Prostate gland (tissue), 2 donors: ENCODE data around the gene NINJ2. TPM values are rescaled to one million over a fixed set of nuclear protein-coding genes. Genes with fewer than 3 reads are reported as not detected.
A peak's percentile ranks its signal among the peaks of the same experiment; 100 is the strongest.

ENCODE experiments used
- DNase-seq: peaks from one replicate; pipeline ENCODE4 v3.0.0-alpha.2; 2019; ENCODE audit warnings: low spot score
- H3K27ac ChIP-seq, 2 donors: fragments of 200-600 bp; sonication (generic); 2 replicates each; pipeline ENCODE4 v1.5.1; 2017 to 2019
- H3K27me3 ChIP-seq: fragments of 200-600 bp; sonication (generic); replicated peaks from 2 replicates; pipeline ENCODE4 v1.5.1; 2019; ENCODE audit not compliant: insufficient read depth
- H3K36me3 ChIP-seq, 2 donors: fragments of 200-600 bp; sonication (generic); 1 replicate in 1 of 2; 2 replicates in 1 of 2; pipeline versions ENCODE4 v1.5.1 to v1.8.1; 2017 to 2019
- H3K4me1 ChIP-seq: fragments of 200-600 bp; sonication (generic); replicated peaks from 2 replicates; pipeline ENCODE4 v1.5.1; 2019
- H3K4me3 ChIP-seq, 2 donors: fragments of 200-600 bp; sonication (generic); 2 replicates each; pipeline ENCODE4 v1.5.1; 2017 to 2019
- H3K9me3 ChIP-seq: fragments of 200-600 bp; sonication (generic); 2 replicates; pipeline ENCODE4 v1.5.1; 2017
- POLR2A ChIP-seq: fragments of 450-650 bp; IDR thresholded peaks from one replicate; pipeline ENCODE4 v1.6.1; 2016; ENCODE audit warnings: antibody characterized with exemption, mild to moderate bottlenecking
- POLR2AphosphoS5 ChIP-seq: sonication (generic); formaldehyde crosslinking; IDR thresholded peaks from one replicate; pipeline ENCODE4 v1.6.1; 2017; ENCODE audit warnings: antibody characterized with exemption
- WGBS: methylation state at CpG from one replicate; pipeline ENCODE4 v1.1.5; 2018; 5-methylcytosine and 5-hydroxymethylcytosine counted together
- intact Hi-C: fragments of 100-400 bp; cut with DNase I; formaldehyde crosslinking; loops from one replicate; pipeline ENCODE4 v1.14.2; 2022
- total RNA-seq, 2 donors: library from RNA; depleted of rRNA; stranded (reverse); fragments of >200 nt; gene quantifications; one replicate each; pipeline ENCODE4 v1.1.0, GENCODE V29; 2016
- TF ChIP-seq, protein P1 (sequence below), 4 experiments: fragments of 200-600 bp in 2 of 4; fragments of 450-650 bp in 2 of 4; sonication (generic) in 2 of 4; IDR thresholded peaks; 1 replicate in 3 of 4; 2 replicates in 1 of 4; pipeline ENCODE4 v1.5.1; 2016 to 2019; ENCODE audit warnings: antibody characterized with exemption in 4 of 4, mild to moderate bottlenecking in 2 of 4, moderate library complexity in 2 of 4

The NINJ2 gene
- total RNA-seq, 2 donors from 2014 or later: 1.1 to 17.3 TPM

- no peaks in the 10 kb centered on the region for H3K36me3 ChIP-seq
- peak; percentile 15 for TF ChIP-seq POLR2AphosphoS5
- TF ChIP-seq, protein P1, sequence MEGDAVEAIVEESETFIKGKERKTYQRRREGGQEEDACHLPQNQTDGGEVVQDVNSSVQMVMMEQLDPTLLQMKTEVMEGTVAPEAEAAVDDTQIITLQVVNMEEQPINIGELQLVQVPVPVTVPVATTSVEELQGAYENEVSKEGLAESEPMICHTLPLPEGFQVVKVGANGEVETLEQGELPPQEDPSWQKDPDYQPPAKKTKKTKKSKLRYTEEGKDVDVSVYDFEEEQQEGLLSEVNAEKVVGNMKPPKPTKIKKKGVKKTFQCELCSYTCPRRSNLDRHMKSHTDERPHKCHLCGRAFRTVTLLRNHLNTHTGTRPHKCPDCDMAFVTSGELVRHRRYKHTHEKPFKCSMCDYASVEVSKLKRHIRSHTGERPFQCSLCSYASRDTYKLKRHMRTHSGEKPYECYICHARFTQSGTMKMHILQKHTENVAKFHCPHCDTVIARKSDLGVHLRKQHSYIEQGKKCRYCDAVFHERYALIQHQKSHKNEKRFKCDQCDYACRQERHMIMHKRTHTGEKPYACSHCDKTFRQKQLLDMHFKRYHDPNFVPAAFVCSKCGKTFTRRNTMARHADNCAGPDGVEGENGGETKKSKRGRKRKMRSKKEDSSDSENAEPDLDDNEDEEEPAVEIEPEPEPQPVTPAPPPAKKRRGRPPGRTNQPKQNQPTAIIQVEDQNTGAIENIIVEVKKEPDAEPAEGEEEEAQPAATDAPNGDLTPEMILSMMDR (IDR thresholded peaks at IDR 0.05): peak; percentile 93 to 99 (median 98)
- TF ChIP-seq POLR2A: no peak
- H3K4me1 ChIP-seq: no peaks in the 10 kb centered on the region
- 5% methylated on average over 39 of the region's 39 CpGs for WGBS
- no peaks in the 10 kb centered on the region for H3K9me3 ChIP-seq
- no peak overlapping the region for H3K27ac ChIP-seq
- no peaks in the 10 kb centered on the region for H3K27me3 ChIP-seq
- no peak overlapping the region for H3K4me3 ChIP-seq
- peak; percentile 33 for DNase-seq
- intact Hi-C loops: loop anchor here (10.0 kb wide), 1 partner anchor 1019 kb away; the partner anchor contains the start of gene FBXL14
Measured at GRCh38 chr12:575948-576614, 87.2 kb downstream of the NINJ2 start.

DNA sequence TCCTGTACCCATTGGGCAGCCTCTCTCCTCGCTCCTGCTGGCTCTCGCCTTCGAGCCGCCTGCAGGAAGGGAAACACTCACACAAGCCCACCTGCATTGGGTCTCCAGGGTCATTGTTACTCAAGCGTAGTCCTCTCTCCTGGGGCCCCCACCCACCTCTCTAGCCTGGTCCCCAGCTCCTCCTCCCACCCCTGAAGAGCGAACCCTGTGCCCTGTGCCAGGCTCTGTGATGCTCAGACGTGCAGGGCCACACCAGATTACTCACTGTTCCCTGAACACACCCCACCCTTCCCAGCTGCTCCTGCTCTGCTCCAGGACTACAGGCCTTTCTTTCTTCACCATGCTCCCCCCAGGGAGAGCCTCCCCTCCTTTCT is 88.1 kb downstream of the NINJ2 start:
- intact Hi-C loops: loop anchor here (10.0 kb wide), 1 partner anchor 1020 kb away; the partner anchor contains the start of gene FBXL14
- Histone ChIP-seq H3K27me3 (no peaks in the 10 kb centered on the region), H3K36me3 (no peaks in the 10 kb centered on the region), H3K4me1 (no peaks in the 10 kb centered on the region), H3K9me3 (no peaks in the 10 kb centered on the region), H3K27ac (no peak overlapping the region), H3K4me3 (no peak overlapping the region)
- 86% methylated on average over 7 of the region's 7 CpGs for WGBS
- TF ChIP-seq, protein P1 (IDR thresholded peaks at IDR 0.05): no peak
- no peak for TF ChIP-seq POLR2AphosphoS5
- TF ChIP-seq POLR2A: no peak
- no peak for DNase-seq

GRCh38 chr12:574475-575128 is 88.6 kb downstream of the NINJ2 start:
- peaks cover under 1% of the 10 kb centered on the region for H3K4me1 ChIP-seq
- no peaks in the 10 kb centered on the region for H3K9me3 ChIP-seq
- TF ChIP-seq, protein P1 (IDR thresholded peaks at IDR 0.05): no peak
- H3K27ac ChIP-seq: no peak overlapping the region
- DNase-seq: no peak
- no peaks in the 10 kb centered on the region for H3K27me3 ChIP-seq
- intact Hi-C loops: loop anchor here (5.0 to 10.0 kb wide), 3 partner anchors 68 to 1020 kb away; partner anchors contain the start of gene FBXL14
- WGBS: 79% methylated on average over 3 of the region's 3 CpGs
- H3K4me3 ChIP-seq: no peak overlapping the region
- H3K36me3 ChIP-seq: no peaks in the 10 kb centered on the region

DNA sequence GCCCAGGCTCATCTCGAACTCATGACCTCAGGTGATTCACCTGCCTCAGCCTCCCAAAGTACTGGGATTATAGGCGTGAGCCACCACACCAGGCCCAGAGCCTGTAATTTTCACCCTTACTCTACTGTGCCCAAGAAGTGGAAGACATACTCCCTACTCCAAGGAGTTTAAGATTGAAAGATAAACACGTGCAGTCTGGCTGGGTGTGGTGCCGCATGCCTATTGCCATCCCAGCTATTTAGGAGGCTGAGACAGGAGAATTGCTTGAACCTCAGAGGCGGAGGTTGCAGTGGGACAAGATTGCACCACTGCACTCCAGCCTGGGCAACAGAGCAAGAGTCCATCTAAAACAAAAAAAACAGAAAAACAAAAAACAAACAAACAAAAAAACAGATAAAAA is 90.0 kb downstream of the NINJ2 start:
- intact Hi-C loops: loop anchor here (5.0 to 10.0 kb wide), 3 partner anchors 69 to 1022 kb away; partner anchors contain the start of gene FBXL14
- TF ChIP-seq POLR2A (no peak), POLR2AphosphoS5 (no peak)
- TF ChIP-seq, protein P1 (IDR thresholded peaks at IDR 0.05): no peak
- DNase-seq: no peak
- no peaks in the 10 kb centered on the region for H3K9me3 ChIP-seq
- 82% methylated on average over 5 of the region's 5 CpGs for WGBS
- H3K4me3 ChIP-seq: no peak overlapping the region
- H3K27ac ChIP-seq: no peak overlapping the region
- no peaks in the 10 kb centered on the region for H3K27me3 ChIP-seq
- peaks cover 2% of the 10 kb centered on the region for H3K4me1 ChIP-seq
- no peaks in the 10 kb centered on the region for H3K36me3 ChIP-seq

- Histone ChIP-seq H3K4me1 (peaks cover 2% of the 10 kb centered on the region), H3K27ac (peak overlapping the region; percentile 82 to 90), H3K4me3 (no peak overlapping the region), H3K36me3 (no peaks in the 10 kb centered on the region), H3K27me3 (no peaks in the 10 kb centered on the region), H3K9me3 (no peaks in the 10 kb centered on the region)
- no peak for TF ChIP-seq POLR2AphosphoS5
- TF ChIP-seq POLR2A: no peak
- TF ChIP-seq, protein P1 (IDR thresholded peaks at IDR 0.05): no peak
- 95% methylated on average over 3 of the region's 3 CpGs for WGBS
- intact Hi-C loops: loop anchor here (5.0 to 10.0 kb wide), 3 partner anchors 70 to 1022 kb away; partner anchors contain the start of gene FBXL14
- no peak for DNase-seq
Measured at GRCh38 chr12:572532-572899, 90.7 kb downstream of the NINJ2 start.
